NOMO-1 (cell line): ENCODE measurements around the gene TEX44.
"Not testable (repeated sequence)": the region's sequence is repeated elsewhere in the genome, so short reads cannot be mapped to it uniquely, and the experiment has no call there.

Experiments
- DNase-seq, 2 experiments: peaks; one replicate each; lab custom pipeline; 2025; ENCODE audit not compliant: unreplicated experiment in 2 of 2; lab: John Stamatoyannopoulos, UW

TEX44 gene

DNA sequence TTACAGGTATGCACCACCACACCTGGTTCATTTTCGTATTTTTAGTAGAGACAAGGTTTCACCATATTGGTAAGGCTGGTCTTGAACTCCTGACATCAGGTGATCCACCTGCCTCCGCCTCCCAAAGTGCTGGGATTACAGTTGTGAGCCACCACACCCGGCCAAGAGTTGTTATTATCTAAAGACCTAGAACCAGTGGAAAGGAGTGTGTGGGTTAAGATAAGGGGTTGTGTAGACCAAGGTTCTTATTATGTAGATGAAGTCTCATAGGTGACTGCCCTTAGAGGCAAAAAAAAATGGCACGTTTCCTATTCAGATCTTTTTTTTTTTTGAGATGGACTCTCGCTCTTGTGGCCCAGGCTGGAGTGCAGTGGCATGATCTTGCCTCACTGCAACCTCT, 21.7 kb upstream of the TEX44 start:
- not testable (repeated sequence) for DNase-seq

DNA sequence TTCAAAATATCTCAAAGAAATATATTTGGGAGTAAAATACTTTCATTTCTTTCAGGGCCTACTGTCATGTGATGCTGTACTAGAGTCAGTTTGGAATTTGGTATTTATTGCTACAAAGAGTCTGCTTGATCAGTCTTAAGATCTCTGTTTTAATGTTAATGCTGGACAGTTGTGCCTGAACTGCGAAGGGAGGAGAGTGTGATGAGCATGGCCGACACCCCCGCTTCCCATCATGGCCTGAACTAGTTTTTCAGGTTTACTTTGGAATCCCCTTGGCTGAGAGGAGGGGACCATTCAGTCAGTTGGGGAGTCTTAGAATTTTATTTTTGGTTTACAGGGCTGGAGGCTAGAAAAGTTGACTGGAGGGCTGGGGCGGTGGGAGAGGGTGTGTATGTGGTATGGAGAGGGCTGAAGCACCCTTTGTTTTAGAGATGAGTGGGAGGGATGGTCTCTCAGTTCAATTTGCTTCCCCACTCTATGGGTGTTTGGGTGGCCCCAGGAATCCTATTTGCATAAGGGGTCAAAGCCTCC, 20.9 kb upstream of the TEX44 start:
- no peak for DNase-seq

DNA sequence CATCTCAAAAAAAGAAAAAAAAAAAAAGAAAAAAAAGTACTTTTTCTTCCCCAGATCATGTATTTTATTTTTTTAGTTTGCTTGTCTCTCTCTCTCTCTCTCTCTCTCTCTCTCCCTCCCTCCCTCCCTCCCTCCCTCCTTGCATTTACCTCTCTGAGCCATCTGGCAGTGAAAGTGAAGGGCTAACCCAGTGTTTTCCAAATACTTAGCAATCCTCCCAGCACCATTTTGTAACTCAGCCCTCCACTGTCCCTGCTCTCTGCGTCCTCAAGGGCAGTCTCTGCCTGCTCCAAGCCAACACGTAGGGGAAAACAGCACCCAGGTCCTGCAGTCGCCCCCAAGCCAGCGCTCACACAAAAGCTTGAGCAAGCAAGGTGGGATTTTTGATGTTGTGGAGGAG, 19.6 kb upstream of the TEX44 start:
- no peak for DNase-seq

DNA sequence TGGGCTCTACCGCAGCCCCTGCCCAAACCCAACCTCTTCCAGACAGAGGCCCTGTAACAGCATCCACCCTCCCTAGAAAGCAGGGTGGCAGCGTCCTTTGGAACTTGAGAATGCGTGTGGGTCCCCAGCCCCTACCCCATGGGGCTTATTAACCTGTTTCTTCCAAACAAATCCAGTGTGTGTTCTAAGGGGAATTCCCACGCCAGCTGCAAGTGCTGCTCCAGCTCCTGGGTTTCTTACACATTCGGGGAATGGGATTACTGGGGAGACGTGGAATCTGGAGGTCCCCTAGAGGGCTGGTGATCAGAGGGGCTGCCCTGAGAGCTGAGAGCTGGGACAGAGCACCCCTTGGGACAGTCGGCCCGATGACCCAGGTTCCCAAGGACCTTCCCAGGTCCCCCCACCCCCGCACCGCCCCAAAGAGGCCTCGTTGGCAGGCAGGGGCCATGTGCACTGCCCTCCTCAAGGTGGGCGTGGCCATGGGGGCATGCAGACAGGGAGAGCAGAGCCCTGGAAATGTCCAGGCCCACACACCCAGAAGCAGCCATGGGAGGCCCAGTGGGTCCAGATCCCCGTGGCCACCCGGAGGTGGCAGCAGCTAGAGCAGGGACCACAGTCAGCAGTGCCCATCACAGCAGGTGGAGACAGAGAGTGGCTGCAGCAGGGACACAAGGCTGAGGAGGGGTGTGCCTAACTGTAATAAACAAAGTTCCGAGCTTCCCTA, 18.8 kb upstream of the TEX44 start:
- no peak for DNase-seq

GRCh38 chr2:231575612-231576256, 16.9 kb upstream of the TEX44 start:
- DNase-seq = no peak

DNA sequence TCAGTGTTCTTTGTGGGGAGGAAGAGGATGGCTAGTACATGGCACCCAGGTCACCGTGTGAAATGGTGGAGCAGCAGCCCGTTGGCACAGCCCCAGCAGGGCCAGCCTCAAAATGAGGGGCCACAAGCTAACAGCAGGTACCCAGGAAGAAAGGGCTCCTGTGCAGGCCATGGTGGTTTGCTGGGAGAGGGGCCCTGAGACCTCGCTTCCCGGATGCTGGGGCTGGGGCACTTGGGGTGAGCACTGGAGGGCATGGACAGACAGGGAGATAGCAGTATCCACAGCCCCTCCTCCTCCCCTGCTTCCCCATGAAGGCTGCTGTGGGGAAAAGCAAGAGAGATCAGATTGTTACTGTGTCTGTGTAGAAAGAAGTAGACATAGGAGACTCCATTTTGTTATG, 16.2 kb upstream of the TEX44 start:
- no peak for DNase-seq

DNA sequence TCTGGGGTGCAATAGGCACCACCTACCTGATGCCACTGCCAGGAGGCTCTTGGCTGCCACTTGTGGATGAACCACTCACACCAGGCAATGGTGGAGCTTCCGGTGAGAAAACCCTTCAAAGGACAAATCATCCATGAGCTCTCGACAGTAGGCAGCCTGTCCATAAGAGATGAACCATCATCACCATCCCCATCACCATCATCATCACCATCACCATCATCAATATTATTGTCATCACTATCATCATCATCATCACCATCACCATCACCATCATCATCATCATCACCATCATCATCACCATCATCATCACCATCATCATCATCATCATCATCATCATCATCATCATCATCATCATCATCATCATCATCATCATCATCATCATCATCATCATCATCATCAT, 14.0 kb upstream of the TEX44 start:
- DNase-seq = not testable (repeated sequence)

- DNase-seq = no peak
Measured at GRCh38 chr2:231579560-231579959, 13.1 kb upstream of the TEX44 start.

DNA sequence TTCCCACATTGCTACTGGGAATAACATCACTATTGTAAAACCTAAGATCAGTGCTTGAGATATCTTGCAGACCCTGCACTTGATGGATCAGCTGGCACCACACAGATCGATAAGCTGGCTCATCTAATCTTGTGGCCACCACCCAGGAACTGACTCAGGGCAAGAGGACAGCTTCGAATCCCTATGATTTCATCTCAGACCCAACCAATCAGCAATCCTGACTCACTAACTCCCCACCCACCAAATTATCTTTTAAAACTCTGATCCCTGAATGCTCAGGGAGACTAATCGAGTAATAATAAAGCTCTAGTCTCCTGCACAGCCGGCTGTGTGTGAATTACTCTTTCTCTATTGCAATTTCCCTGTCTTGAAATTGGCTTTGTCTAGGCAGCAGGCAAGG, 11.3 kb upstream of the TEX44 start:
- no peak for DNase-seq

- DNase-seq = no peak
Measured at GRCh38 chr2:231583982-231584381, 8.7 kb upstream of the TEX44 start.

DNA sequence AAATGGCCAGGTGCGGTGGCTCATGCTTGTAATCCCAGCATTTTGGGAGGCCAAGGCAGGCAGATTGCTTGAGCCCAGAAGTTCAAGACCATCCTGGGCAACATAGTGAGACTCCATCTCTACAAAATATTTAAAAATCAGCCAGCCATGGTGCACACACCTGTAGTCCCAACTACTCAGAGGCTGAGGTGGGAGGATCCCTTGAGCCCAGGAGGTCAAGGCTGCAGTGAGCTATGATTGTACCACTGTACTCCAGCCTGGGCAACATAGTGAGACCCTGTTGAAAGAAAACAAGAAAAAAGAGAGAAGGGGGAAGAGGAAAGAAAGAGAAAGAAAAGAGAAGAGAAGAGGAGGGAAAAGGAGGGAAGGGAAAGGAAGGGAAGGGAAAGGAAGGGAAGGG, 4.9 kb upstream of the TEX44 start:
- not testable (repeated sequence) for DNase-seq

DNA sequence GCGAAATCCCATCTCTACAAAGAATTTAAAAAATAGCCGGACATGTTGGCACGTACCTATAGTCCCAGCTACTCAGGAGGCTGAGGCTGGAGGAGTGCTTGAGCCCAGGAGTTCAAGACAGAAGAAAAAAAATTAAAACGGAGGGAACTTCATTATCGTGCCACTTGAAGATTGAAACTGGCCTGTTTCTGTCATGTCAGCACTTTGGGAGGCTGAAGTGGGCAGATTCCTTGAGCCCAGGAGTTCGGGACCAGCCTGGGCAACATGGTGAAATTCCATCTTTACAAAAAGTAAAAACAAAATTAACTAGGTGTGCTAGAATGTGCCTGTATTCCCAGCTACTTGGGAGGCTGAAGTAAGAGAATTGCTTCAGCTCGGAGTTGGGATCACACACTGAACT, 3.0 kb upstream of the TEX44 start:
- DNase-seq = no peak

- DNase-seq = no peak
Measured at GRCh38 chr2:231590614-231591013, 2.0 kb upstream of the TEX44 start.

DNA sequence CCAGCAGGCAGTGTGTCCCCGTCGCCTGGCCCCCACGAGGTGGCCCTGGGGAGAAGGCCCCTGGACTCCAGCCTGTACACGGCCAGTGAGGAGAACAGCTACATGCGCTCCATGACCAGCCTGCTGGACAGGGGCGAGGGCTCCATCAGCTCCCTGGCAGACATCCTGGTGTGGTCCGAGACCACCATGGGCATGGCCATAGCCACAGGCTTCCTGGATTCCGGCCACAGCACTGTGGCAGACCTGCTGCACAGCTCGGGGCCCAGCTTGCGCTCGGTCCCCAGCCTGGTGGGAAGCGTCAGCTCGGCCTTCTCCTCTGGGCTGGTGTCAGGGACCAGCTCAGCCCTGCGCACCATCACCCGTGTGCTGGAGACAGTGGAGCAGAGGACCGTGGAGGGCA, 1.0 kb downstream of the TEX44 start:
- DNase-seq = no peak

- peak; percentile 84 to 88 for DNase-seq
Measured at GRCh38 chr2:231597014-231597611, 4.4 kb downstream of the TEX44 start.

- DNase-seq = no peak
Measured at GRCh38 chr2:231597627-231598026, 5.0 kb downstream of the TEX44 start.

DNA sequence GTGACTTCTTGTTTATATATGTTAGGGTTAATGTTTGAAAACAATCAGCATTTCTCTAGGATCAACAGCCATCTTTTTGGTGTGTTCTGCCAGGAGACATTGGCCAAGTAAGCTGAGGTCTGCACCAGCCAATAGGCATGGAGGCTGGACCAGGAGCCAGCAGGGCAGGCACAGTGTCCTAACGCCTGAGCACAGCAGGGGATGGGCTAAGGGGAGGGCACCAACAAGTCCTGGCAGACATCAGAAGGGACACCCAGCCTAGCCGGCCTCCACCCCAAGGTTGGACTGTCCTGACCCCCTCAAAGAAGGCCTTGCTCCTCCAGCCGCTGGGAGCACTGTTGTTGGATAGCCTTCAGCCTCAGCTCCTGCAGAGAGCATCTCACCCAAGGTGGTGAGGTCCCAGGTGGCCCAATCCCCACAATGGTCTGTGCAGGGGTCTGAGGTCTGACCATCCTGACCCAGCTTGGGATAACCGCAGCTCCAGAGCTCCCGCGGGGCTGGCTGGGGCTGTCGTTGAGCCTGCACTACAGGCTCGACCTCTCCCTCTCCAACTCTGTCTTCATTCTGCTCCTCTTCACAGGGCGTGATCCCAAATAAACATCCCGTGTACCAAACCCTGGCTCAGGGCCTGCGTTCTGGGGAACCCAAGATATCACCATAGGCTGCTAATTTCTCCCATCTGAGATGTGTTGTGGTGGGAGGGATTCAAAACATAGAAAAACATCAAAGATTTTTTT, 8.1 kb downstream of the TEX44 start:
- DNase-seq = no peak

DNA sequence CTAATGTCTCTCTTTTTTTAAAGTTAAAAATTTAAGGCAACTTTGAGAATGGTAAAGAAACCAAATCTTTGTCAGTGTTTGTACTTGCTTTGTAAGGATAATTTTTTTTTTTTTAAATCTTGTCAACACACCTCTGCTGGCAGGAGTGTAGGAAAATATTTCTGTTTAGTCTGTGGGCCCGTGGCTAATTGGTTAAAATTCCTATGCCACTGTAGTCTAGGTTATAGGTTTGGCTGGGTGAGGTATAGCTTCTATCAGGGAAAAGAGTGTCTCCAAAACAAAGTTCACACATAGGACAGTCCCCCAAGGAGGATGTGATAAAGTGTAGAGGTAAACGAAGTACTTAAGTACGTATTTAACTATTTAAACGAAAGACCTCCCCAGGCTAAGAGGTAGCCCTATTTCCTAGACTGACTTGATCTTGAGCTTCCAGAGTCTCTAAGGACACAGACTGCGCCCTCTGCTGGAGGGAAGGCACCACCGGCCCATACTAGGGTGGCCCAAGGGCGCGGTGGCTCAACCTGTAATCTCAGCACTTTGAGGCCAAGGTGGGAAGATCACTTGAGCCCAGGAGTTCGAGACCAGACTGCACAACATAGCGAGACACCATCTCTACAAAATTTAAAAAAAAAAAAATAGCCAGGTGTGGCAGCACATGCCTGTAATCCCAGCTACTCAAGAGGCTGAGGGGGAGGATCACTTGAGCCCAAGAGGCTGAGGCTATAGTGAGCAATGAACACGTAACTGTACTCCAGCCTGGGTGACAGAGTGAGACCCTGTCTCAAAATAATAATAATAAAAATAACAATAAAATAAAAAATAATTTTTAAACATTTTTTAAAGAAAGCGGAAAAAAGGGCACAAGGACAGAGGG, 8.9 kb downstream of the TEX44 start:
- peak; percentile 64 to 74 for DNase-seq

GRCh38 chr2:231602859-231603467, 10.3 kb downstream of the TEX44 start:
- DNase-seq = no peak
